Mesendoderm (in vitro differentiated cells): ENCODE results near the gene TBX2.
A peak's percentile ranks its signal among the peaks of the same experiment; 100 is the strongest.
"Not testable (repeated sequence)": the region's sequence is repeated elsewhere in the genome, so short reads cannot be mapped to it uniquely, and the experiment has no call there.

ENCODE experiments used
- DNase-seq: peaks from one replicate; pipeline ENCODE4 v3.0.0; 2013
- H2AK5ac ChIP-seq: 2 replicates; pipeline ENCODE4 v1.6.1; 2013; ENCODE audit warnings: low read length, inconsistent platforms
- H2BK120ac ChIP-seq: 2 replicates; pipeline ENCODE4 v1.6.1; 2013; ENCODE audit warnings: low read depth, mild to moderate bottlenecking, low read length, moderate library complexity, mixed read lengths
- H2BK15ac ChIP-seq: replicated peaks from 2 replicates; pipeline ENCODE4 v1.6.1; 2013; ENCODE audit warnings: low read depth, mild to moderate bottlenecking, moderate library complexity
- H2BK5ac ChIP-seq: 2 replicates; pipeline ENCODE4 v1.6.1; 2013; ENCODE audit warnings: low read length, inconsistent platforms
- H3K18ac ChIP-seq: 2 replicates; pipeline ENCODE4 v1.6.1; 2013; ENCODE audit warnings: mild to moderate bottlenecking, low read length, mixed read lengths
- H3K23ac ChIP-seq: one replicate; pipeline ENCODE4 v1.6.1; 2013; ENCODE audit warnings: low read length
- H3K27ac ChIP-seq: 2 replicates; pipeline ENCODE4 v1.5.1; 2013; ENCODE audit warnings: low read depth, mild to moderate bottlenecking, inconsistent platforms, low read length, moderate library complexity
- H3K27me3 ChIP-seq: 2 replicates; pipeline ENCODE4 v1.6.1; 2013; ENCODE audit warnings: low read length, control low read depth, mild to moderate bottlenecking, inconsistent platforms; ENCODE audit not compliant: insufficient read depth, poor library complexity
- H3K36me3 ChIP-seq: 2 replicates; pipeline ENCODE4 v1.6.1; 2013; ENCODE audit warnings: low read length, inconsistent platforms; ENCODE audit not compliant: control insufficient read depth, insufficient read depth
- H3K4ac ChIP-seq: one replicate; pipeline ENCODE4 v1.6.1; 2013; ENCODE audit warnings: low read depth, mild to moderate bottlenecking, low read length, moderate library complexity
- H3K4me1 ChIP-seq: 2 replicates; pipeline ENCODE4 v1.6.1; 2013; ENCODE audit warnings: low read depth, low read length, inconsistent platforms; ENCODE audit not compliant: control insufficient read depth
- H3K4me2 ChIP-seq: 2 replicates; pipeline ENCODE4 v1.6.1; 2013; ENCODE audit warnings: low read length
- H3K4me3 ChIP-seq: 2 replicates; pipeline ENCODE4 v1.5.1; 2013; ENCODE audit warnings: mild to moderate bottlenecking, low read length
- H3K56ac ChIP-seq: one replicate; pipeline ENCODE4 v1.6.1; 2013; ENCODE audit warnings: low read length
- H3K79me1 ChIP-seq: 2 replicates; pipeline ENCODE4 v1.6.1; 2013; ENCODE audit warnings: low read length, inconsistent platforms
- H3K79me2 ChIP-seq: 2 replicates; pipeline ENCODE4 v1.6.1; 2013; ENCODE audit warnings: mild to moderate bottlenecking, low read length; ENCODE audit not compliant: control insufficient read depth, insufficient read depth
- H3K9ac ChIP-seq: 2 replicates; pipeline ENCODE4 v1.6.1; 2013; ENCODE audit warnings: low read length, inconsistent platforms
- H4K5ac ChIP-seq: one replicate; pipeline ENCODE4 v1.6.1; 2013; ENCODE audit warnings: low read length
- H4K8ac ChIP-seq: one replicate; pipeline ENCODE4 v1.6.1; 2013; ENCODE audit warnings: low read depth, mild to moderate bottlenecking, control low read depth, low read length, moderate library complexity
- WGBS: extraction: QIAGEN DNeasy Blood & Tissue Kit; methylation state at CpG from one replicate; pipeline ENCODE4 v1.1.7; 2013; ENCODE audit warnings: low lambda C conversion rate, missing lambda C conversion rate; ENCODE audit not compliant: insufficient coverage; ENCODE audit errors: extremely low coverage; 5-methylcytosine and 5-hydroxymethylcytosine counted together

Gene TBX2

DNA sequence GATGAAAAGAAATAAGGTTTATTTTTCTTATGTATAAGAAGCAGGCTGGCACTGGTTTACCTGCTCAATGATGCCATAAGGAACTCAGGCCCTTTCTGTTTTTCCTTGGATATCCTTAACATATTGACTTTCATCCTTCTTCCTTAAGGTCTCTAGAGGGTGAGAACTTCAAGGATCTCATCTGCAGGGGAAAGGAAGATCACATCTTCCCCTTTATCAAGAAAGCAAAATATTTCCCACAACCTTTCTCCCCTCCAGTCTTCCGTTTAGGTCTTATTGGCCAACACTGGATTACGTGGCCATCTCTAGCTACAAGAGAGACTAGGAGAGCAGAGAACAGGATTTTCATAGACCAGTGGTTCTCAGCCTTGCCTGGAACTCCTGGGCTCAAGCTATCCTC is 48.4 kb downstream of the TBX2 start:
- Histone ChIP-seq H3K9ac (no peak overlapping the region), H3K4ac (no peak overlapping the region), H3K4me2 (no peak overlapping the region), H3K27ac (no peak overlapping the region), H2BK15ac (no peak overlapping the region), H3K27me3 (peaks cover 11% of the 10 kb centered on the region), H2BK5ac (no peak overlapping the region), H3K36me3 (no peaks in the 10 kb centered on the region), H3K79me1 (no peaks in the 10 kb centered on the region), H2AK5ac (no peak overlapping the region), H4K8ac (no peak overlapping the region), H2BK120ac (no peak overlapping the region), H3K56ac (no peak overlapping the region), H3K23ac (no peak overlapping the region), H3K4me1 (peaks cover 3% of the 10 kb centered on the region), H3K18ac (no peak overlapping the region), H3K79me2 (no peaks in the 10 kb centered on the region), H4K5ac (no peak overlapping the region), H3K4me3 (no peak overlapping the region)
- DNase-seq = no peak
- WGBS = no CpG with 5 or more reads among the region's 2 CpGs

DNA sequence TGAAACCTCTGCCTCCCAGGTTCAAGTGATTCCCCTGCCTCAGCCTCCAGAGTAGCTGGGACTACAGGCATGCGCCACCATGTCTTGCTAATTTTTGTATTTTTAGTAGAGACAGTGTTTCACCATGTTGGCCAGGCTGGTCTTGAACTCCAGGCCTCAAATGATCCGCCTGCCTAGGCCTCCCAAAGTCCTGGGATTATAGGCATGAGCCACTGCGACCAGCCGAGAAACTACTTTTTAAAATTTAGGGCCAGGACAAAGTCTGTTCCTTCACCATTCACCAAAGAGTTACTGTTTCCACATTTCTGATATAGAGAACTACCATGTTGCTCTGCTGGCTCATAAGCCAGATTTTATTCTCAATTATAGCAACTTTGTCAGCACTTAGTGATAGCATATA is 49.5 kb downstream of the TBX2 start:
- H4K8ac ChIP-seq, H3K36me3 ChIP-seq, DNase-seq, H2BK15ac ChIP-seq, H3K27ac ChIP-seq, H3K18ac ChIP-seq, H3K4me1 ChIP-seq, H3K79me1 ChIP-seq, H3K9ac ChIP-seq, H4K5ac ChIP-seq, H3K56ac ChIP-seq, H3K4ac ChIP-seq, H2AK5ac ChIP-seq, H3K23ac ChIP-seq, H2BK5ac ChIP-seq, H3K79me2 ChIP-seq, H2BK120ac ChIP-seq, H3K4me2 ChIP-seq, H3K4me3 ChIP-seq: not testable (repeated sequence)
- no CpG with 5 or more reads among the region's 4 CpGs for WGBS
- H3K27me3 ChIP-seq = peaks cover 14% of the 10 kb centered on the region

DNA sequence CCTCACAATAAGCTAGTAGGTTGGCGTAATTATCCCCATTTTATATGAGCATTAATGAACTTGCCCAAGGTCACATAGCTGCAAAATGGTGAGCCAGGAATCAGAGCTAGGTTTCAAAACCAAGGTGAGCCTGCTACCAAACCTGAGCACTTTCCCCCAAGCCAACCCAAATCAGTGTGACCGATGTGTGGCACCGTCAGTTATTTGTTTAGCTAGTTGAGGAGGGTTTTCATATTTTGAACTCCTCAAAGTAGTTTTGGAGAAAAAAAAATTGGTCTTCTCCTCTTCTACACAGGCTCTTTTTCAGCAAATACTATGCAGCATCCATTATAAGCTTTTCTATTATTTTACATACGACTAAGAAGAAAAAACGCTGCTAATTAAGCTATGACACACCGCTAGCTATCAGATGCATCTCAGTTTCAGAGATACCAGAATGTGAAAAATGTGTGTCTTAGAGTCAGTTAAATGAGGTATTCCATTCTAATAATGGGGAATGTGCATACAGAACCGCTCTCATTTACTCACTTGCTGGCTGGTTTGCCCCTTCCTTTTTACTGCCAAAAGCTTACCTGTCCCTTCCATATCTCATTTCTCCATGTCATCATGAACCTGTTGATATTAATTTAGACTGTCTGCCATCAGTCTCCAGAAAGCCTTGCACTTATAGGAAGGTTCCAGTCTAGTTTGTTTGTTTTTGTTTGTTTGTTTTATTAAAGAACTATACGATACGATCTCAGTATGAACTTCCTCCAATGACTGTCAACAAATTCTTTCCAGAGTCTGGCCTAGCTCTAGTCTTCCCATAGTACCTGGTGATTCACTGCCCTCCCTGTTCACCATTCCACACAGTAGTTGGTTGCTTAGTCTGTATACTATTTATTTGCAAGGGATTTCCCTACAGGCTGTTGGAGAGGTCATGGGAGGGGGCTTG is 50.3 kb downstream of the TBX2 start:
- peaks cover 3% of the 10 kb centered on the region for H3K4me1 ChIP-seq
- no peak overlapping the region for H3K56ac ChIP-seq
- H3K79me2 ChIP-seq = no peaks in the 10 kb centered on the region
- no peak overlapping the region for H2BK15ac ChIP-seq
- H3K27me3 ChIP-seq = peaks cover 22% of the 10 kb centered on the region
- DNase-seq = no peak
- no peak overlapping the region for H3K18ac ChIP-seq
- H3K27ac ChIP-seq = no peak overlapping the region
- no CpG with 5 or more reads among the region's 9 CpGs for WGBS
- no peak overlapping the region for H2BK120ac ChIP-seq
- no peak overlapping the region for H4K8ac ChIP-seq
- H2BK5ac ChIP-seq = no peak overlapping the region
- no peak overlapping the region for H3K4ac ChIP-seq
- no peak overlapping the region for H3K4me2 ChIP-seq
- no peak overlapping the region for H3K23ac ChIP-seq
- no peaks in the 10 kb centered on the region for H3K79me1 ChIP-seq
- no peak overlapping the region for H2AK5ac ChIP-seq
- no peak overlapping the region for H4K5ac ChIP-seq
- H3K4me3 ChIP-seq = no peak overlapping the region
- H3K36me3 ChIP-seq = no peaks in the 10 kb centered on the region
- H3K9ac ChIP-seq = no peak overlapping the region

DNA sequence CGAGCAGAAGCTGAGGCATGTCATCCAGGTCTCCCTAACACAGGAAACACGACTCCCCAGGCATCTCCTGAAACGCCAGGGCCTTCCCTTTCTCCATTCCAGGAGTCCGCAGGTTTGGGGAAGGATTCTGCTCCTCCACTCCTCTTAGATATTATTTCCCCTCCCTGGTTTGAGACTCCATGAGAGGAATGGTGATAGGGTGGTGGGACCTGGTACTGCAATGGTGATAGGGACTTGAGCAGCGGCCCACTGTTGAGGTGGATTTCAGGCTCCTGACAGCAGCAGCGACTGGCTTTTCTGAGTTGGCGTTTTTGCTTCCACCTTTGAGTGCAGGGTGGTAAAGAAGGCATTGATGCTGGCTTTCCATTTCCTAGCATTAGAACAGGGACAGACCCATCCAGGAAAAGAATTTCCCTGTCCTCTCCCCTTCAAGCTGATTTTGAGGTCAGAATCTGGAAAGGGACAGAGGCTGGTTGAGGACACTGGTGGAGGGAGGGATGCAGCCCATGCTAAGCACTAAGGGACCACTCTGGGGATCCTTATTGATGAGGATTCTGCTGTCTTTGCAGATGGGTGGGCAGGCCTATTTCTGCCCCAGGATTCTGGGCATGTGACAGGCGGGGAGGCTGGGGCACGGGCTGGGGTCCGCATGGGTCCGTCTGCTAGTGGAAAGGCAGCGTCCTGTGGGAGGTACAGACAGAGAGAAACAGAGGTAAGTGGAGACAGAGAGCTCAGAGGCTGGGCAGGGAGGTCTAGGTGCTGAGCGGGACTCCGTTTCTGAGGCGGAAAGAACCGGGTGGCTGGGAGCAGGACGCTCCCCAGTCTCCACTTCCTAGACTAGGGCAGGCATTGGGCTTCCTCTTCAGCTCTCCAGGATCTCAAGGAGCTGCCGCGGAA is 51.2 kb downstream of the TBX2 start:
- H3K27ac ChIP-seq = no peak overlapping the region

DNA sequence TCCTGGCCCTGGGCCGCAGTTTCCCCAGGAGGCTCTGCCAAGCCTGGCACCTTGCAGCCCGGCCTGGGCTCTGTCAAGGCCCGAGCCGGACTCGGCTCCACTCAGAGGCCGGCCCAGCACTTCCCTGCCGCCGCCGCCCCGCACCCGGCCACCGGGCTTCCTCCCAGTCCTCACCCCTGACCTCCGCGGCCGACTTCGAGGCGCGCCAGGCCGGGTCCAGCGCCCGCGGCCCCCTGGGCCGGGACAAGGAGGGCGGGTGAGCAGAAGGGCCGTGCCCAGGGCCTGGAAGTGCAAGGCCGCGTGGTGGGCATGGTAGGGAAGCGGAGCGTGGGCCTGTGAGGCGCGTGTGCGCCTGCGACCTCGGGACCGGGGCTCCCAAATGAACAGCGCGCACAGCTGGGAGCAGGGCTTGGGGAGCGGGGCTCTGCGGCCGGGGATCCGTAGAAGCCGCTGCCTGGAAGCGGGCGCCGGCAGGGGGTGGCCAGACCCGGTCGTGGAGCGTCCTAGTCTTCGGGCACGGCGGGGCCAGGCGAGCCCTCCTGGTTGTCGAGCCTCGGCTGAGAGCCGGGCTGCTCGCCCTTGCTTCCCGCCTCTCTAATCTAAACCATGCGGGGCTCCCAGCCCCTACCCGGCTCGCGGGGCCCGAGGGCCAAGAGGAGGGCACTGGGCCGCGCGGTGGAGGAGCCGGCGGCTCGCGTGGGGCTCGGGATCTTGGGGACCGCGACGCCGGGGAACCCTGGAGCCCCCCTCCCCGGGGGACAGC is 52.1 kb downstream of the TBX2 start:
- Histone ChIP-seq H2BK15ac (no peak overlapping the region), H3K36me3 (no peaks in the 10 kb centered on the region), H3K9ac (peak overlapping the region; percentile 48), H3K4me1 (peaks cover 3% of the 10 kb centered on the region), H3K4me2 (peak overlapping the region; percentile 83), H3K27ac (no peak overlapping the region), H3K4me3 (no peak overlapping the region), H3K27me3 (peaks cover 40% of the 10 kb centered on the region), H3K79me1 (no peaks in the 10 kb centered on the region), H3K4ac (no peak overlapping the region), H2BK5ac (no peak overlapping the region), H3K23ac (no peak overlapping the region), H2AK5ac (no peak overlapping the region), H4K5ac (no peak overlapping the region), H3K18ac (peak overlapping the region; percentile 35), H4K8ac (no peak overlapping the region), H2BK120ac (no peak overlapping the region), H3K79me2 (no peaks in the 10 kb centered on the region), H3K56ac (peak overlapping the region; percentile 80)
- no CpG with 5 or more reads among the region's 75 CpGs for WGBS
- no peak for DNase-seq

More for the DNA sequence above, 51.2 kb downstream of the TBX2 start:
- no peak overlapping the region for H2BK120ac ChIP-seq
- H3K36me3 ChIP-seq = no peaks in the 10 kb centered on the region
- no peak overlapping the region for H3K4ac ChIP-seq
- H4K5ac ChIP-seq = no peak overlapping the region
- no peaks in the 10 kb centered on the region for H3K79me2 ChIP-seq
- H2AK5ac ChIP-seq = no peak overlapping the region
- H3K18ac ChIP-seq = no peak overlapping the region
- H3K23ac ChIP-seq = no peak overlapping the region
- WGBS = no CpG with 5 or more reads among the region's 19 CpGs
- H3K4me3 ChIP-seq = no peak overlapping the region
- no peak overlapping the region for H3K9ac ChIP-seq
- H2BK15ac ChIP-seq = no peak overlapping the region
- DNase-seq = peak; percentile 81
- H3K56ac ChIP-seq = peak overlapping the region; percentile 80
- no peak overlapping the region for H2BK5ac ChIP-seq
- H3K4me2 ChIP-seq = peak overlapping the region; percentile 83
- H4K8ac ChIP-seq = no peak overlapping the region
- H3K27me3 ChIP-seq = peaks cover 31% of the 10 kb centered on the region
- H3K79me1 ChIP-seq = no peaks in the 10 kb centered on the region
- peaks cover 3% of the 10 kb centered on the region for H3K4me1 ChIP-seq
